Right renal cortex interstitium (tissue), 3 donors: ENCODE data around the gene ATP6V1B1. TPM values are rescaled to one million over a fixed set of nuclear protein-coding genes. Genes with fewer than 3 reads are reported as not detected.

Experiments used
- DNase-seq, 3 donors: peaks; one replicate each; pipeline ENCODE4 v3.0.0-alpha.2; 2013; ENCODE audit warnings: low read depth in 3 of 3, low spot score in 2 of 3
- polyA plus RNA-seq, 3 donors: library from polyadenylated mRNA; unstranded; fragments of 120-200 nt; gene quantifications; one replicate each; pipeline ENCODE4 v1.2.1, GENCODE V29; 2013; ENCODE audit not compliant: insufficient read length in 3 of 3

The ATP6V1B1 gene
- polyA plus RNA-seq, 3 donors: 58.0 to 68.8 (median 67.3) TPM

DNA sequence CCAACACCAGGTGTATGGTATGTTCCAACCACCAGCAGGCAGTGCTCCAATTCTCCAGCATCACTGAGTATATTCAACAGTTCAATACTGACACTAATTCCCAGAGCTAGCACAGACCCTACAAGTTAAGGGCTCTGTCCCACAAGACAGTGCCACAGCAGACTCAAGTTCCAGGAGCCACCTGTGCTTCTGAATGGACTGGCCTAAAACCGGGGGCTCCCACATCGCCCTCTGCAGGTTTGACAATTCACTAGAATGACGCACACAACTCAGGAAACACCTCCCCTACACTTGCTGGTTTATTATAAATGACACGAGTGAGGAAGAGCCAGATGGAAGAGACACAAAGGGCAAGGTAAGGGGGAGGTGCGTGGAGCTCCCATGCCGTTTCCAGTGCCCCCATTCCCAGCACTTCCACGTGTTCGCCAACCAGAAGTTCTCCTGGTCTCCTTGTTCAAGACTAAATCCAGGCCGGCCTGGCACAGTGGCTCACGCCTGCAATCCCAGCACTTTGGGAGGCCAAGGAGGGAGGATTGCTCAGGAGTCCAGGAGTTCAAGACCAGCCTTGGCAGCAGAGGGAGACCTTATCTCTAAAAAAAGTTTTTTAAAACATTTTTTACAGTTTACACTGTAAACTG lies 12.2 kb upstream of the ATP6V1B1 start:
- no peak for DNase-seq

GRCh38 chr2:70926042-70926441 lies 9.7 kb upstream of the ATP6V1B1 start:
- DNase-seq: no peak

GRCh38 chr2:70927138-70927537 lies 8.6 kb upstream of the ATP6V1B1 start:
- DNase-seq: no peak

GRCh38 chr2:70927641-70928040 lies 8.1 kb upstream of the ATP6V1B1 start:
- DNase-seq: no peak

DNA sequence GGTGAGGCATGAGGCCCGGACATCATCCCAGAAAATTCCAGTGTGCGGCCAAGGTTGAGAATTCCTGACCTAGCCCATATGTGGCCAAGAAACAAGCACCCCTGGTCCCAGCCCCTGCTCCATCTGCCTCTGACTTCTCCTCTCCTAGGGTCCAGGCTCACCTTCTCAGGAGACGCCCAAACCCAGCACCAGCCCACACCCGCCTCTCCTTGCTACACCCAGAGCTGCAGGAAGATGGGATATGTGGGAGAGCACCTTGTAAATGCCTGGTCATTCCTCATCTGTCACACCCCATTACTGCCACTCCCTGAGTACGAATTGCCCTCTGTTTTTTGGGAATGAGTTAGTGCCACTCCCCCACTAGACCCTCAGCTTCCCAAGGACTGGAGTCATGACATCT lies 7.3 kb upstream of the ATP6V1B1 start:
- no peak for DNase-seq

DNA sequence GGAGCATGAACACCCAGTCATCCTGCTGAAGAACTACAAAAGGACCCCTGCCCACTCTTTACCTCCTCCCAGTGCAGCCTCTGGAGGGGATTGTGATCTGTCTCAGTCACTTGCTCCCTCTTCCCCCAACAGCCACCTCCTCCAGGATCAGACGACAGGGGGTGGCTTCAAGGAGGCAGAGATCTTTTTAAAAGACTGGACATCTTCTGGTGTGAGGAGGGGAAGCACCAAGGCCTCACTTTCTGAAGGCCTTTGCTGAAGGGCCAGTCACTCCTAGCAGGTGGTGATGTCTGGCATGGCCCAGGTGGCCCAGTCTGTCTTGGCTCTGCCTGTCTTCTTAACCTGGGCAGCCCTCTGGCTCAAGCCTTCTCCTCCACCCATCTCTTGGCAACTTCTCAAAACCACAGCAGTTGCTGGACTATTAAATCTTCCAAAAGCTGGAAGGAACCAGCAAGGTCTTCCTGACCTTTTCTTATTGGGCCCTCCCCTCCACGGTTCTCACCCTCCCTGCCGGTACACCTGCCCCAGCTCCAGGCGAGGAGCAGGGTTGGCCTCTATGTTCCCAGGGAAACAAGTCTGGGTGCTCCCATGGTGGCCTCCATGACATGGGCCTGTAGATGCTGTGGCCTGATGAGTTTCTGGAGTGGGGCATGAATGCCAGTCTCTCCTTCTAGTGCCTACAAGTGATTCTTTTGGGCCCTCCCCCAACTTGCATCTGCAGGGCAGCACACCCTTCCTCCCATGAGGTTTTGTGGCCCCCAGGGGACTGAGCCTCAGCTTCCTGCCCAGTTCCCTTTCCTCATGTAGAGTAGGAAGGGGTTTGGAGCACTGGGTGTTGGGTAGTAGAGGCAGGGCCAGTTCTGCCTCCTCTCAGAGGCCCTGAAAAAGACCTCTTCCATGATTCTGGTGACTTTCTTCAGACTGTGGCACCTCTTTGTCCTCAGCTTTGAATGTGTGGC lies 5.0 kb upstream of the ATP6V1B1 start:
- DNase-seq: no peak

- no peak for DNase-seq
Measured at GRCh38 chr2:70931376-70932000, 4.2 kb upstream of the ATP6V1B1 start.

DNA sequence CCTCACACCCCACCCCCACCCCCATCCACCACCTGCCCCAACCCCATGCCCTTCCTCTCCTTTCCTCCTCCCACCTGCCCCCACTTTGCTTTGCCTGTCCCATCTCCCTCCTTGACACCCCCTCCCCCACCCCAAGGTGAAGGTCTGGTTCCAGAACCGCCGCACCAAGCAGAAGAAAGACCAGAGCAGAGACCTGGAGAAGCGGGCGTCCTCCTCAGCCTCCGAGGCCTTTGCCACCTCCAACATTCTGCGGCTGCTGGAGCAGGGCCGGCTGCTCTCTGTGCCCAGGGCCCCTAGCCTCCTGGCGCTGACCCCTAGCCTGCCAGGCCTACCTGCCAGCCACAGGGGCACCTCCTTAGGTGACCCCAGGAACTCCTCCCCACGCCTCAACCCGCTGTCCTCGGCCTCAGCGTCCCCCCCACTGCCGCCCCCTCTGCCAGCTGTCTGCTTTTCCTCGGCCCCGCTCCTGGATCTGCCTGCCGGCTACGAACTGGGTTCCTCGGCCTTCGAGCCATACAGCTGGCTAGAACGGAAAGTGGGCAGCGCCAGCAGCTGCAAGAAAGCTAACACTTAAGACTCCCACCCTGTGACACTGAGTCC lies 3.0 kb upstream of the ATP6V1B1 start:
- DNase-seq: no peak

DNA sequence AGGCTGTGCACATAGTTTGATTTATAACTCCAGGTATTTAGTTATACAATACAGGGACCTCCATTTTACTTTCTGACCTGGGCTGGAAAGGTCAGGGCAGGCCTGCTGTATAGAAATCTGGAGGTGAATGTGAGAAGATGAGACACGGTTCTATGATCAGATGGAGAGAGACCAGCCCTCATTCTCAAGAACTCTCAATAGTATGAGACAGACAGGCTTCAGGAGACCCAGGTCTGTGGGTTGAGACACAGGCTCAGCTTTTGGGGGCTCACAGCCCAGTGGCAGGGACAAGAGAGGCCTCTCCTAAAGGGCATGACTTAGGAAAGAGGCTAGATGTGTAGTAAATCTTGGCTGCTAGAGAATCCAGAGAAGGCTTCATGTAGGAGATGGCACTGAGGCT lies 719 bp upstream of the ATP6V1B1 start:
- no peak for DNase-seq

DNA sequence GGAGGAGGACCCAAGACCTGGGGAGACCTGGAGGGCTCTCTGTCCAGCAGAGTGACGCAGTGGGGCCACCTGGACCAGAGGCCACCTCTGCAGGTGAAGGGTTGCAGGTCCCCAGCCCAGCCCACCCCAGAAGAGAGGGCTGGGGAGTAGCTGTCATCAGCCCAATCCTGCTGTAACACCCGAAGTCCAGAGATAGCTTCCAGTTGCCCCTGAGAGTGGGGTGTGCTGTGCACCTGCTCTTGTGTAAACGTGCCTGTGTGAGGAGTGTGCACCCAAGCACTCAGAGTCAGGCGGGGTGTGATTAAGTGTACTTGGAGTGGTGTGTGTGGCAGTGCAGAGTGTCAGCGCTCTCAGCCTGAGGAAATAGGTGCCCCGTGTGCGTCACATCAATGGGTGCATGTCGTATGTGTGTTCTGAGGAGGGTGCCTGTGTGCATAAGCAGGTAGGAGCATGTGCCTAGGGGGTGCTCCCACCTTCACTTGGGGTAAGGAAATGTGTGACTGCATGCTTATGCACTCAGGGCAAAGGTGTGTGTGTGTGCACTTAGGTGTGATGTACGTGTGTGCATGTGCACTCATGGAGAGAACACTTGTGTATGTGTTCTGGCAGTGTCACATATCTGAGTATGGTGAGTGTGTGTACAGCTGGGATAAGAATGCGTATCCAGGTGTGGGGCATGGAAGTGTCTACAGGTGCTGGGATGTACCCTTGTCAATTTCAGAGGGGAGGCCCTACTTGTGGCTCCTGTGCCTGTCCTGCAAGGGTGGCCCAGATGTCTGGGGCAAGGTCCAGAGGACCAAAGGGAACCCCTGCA lies 672 bp downstream of the ATP6V1B1 start:
- no peak for DNase-seq

DNA sequence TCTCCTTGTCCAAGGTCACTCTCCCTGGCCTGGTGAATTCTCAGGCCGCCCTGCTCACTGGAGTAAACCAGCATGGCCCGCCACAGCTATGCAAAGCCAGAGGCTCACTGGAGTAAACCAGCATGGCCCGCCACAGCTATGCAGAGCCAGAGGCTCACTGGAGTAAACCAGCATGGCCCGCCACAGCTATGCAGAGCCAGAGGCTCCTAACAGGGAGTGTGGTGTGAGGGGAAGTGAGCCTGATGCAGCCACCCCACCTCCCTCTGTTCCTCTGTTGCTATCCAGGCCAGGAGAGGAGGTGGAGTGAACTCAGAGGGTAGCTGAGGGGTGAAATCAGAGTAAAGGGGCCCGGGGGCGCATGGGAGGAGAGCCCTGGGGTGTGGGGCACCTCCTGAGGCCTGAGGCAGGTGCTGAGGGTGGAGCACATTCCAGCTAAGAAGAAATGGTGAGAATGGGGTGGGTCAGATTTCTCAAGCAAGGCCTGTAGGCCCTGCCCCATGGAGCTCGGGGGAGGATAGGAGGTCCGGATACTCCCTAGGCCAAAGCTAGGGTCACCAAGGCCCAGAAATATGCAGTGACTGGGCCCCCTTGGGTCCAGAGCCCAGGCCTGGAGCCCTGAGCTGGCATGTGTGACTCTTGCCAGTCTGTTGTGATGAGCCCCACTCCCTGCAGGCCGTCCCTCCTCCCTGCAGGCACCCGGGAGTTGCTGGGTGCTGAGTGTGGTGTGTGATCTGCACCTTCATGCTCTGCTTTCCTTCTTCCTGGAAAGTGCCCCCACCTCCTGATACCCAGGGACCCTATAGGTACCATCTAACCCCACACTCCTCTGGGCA lies 1.5 kb downstream of the ATP6V1B1 start:
- DNase-seq: no peak

GRCh38 chr2:70937866-70938585 lies 2.3 kb downstream of the ATP6V1B1 start:
- no peak for DNase-seq

- no peak for DNase-seq
Measured at GRCh38 chr2:70938586-70938950, 2.9 kb downstream of the ATP6V1B1 start.

DNA sequence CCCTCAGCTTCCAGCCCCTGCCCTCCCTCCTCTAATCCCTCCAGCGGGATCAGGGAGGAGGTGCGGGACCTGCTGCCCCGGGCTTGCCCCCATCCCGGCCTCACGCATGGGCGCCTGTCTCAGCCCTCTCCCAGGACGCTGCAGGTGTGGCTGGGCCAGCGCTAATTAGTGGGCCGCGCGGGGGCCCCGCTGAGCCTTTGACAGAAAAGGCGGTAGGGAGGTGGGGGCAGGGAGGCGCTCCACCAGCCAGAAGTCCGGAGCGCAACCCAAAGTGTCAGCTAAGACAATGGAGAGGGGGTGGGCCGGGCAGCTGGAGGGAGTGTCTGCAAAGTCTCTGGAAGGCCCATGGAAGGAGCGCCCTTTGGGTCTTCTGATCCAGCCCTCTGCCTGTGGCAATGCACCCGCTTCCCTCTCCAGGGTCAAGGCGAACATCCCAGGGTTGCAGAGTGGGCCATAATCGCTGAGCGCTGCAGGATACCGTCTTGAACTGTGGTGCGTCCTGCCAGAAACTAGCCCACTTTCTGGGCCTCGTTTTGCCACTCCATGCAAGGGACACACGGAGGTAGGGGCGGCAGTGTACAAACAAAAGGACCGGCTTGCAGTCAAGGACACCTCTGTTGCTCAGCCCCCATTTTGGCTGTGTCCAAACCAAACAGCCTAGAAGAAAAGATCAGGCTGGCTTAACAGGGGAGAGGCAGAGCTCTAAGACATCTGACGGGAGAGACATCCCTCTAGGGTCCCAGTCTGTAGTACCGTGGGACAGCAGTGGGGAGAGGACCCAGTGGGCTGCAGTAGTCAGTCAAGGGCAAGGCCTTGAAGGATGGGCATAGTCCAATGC lies 3.5 kb downstream of the ATP6V1B1 start:
- DNase-seq: no peak

DNA sequence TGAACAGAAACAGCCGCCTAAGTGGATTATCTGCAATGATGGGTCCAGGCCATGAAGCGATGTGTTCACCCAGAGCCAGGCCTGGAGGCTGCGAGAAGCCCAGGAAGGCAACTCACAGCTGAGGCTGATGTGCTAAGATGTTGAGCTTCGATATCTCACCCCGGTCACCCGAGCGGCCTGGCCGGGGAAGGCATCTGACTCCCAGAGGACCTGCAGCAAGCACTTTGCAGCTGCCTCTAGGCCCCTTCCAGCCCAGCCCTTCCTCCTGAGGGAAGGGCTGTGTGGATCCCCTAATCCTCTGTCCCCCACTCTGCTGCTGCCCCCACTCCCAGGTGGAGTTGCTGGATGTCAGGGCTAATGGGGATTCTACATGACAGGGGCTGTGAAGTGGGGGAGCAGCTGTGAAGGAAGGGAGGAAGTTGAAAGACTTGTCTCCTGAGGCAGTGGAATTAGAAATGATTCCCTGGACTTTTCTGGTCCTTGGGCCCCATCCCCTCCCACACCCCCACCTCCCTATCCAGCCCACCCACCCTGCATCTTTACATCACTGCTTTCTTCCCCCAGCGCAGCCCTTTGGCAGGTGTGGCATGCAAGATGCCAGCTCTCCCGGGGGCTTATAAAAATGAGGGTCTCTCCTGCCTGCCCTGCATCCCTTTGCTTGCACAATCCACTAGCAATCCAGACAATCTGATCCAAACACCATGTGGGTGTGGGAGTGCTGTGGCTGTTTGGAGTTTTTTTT lies 4.3 kb downstream of the ATP6V1B1 start:
- DNase-seq: no peak

- DNase-seq: no peak
Measured at GRCh38 chr2:70941186-70941585, 5.5 kb downstream of the ATP6V1B1 start.

DNA sequence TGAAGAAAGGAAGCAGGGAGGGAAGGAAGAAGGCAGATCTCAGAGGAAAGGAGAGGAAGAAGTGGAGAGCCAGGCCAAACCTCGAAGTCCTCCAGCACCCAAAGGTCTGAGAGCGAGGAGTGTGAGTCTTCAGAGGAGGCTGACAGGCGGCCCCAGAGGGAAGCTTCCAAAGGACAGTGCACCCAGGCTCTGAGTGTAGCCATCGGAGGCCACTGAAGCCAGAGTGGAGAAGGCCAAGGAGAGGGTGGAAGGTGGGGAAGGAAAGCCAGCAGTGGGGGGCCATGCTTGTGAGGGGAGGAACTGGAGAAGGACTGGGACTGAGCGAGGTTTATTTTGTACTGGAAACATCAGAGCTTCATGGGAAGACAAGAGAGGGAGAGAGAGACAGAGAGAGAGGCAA lies 6.0 kb downstream of the ATP6V1B1 start:
- DNase-seq: no peak
